ENCODE data around the gene PCK2. TPM values are rescaled to one million over a fixed set of nuclear protein-coding genes. Genes with fewer than 3 reads are reported as not detected.

The PCK2 gene
- total RNA-seq, 1 donor from 2014 or later, result 3.1 TPM

GRCh38 chr14:24143511-24143910 is 49.4 kb downstream of the PCK2 start:
- H3K27ac ChIP-seq (replicated peaks), result no peak overlapping the region
- no peak for DNase-seq
- H3K36me3 ChIP-seq, result peaks cover 29% of the 10 kb centered on the region
- no peak overlapping the region for H3K4me3 ChIP-seq
- intact Hi-C loops (cut with micrococcal nuclease), result no loop called here
- H3K9me3 ChIP-seq (replicated peaks), result no peaks in the 10 kb centered on the region
- H3K27me3 ChIP-seq (ENCODE audit: low read depth), result no peaks in the 10 kb centered on the region
- H3K4me1 ChIP-seq, result peaks cover 70% of the 10 kb centered on the region
- TF ChIP-seq CTCF (IDR thresholded peaks at IDR 0.05; ENCODE audit: borderline replicate concordance), result no peak

GRCh38 chr14:24144451-24144850 is 50.3 kb downstream of the PCK2 start:
- Histone ChIP-seq H3K4me3 (no peak overlapping the region), H3K27me3 (ENCODE audit: low read depth) (no peaks in the 10 kb centered on the region), H3K27ac (replicated peaks) (no peak overlapping the region), H3K36me3 (peaks cover 29% of the 10 kb centered on the region), H3K9me3 (replicated peaks) (no peaks in the 10 kb centered on the region), H3K4me1 (peaks cover 72% of the 10 kb centered on the region)
- intact Hi-C loops (cut with micrococcal nuclease), result no loop called here
- DNase-seq, result no peak
- TF ChIP-seq CTCF (IDR thresholded peaks at IDR 0.05; ENCODE audit: borderline replicate concordance), result no peak

GRCh38 chr14:24145219-24145618 is 51.1 kb downstream of the PCK2 start:
- H3K27me3 ChIP-seq (ENCODE audit: low read depth), result no peaks in the 10 kb centered on the region
- H3K4me1 ChIP-seq, result peaks cover 72% of the 10 kb centered on the region
- H3K27ac ChIP-seq (replicated peaks), result peak overlapping the region; percentile 98
- H3K36me3 ChIP-seq, result peaks cover 32% of the 10 kb centered on the region
- no peak for TF ChIP-seq CTCF (IDR thresholded peaks at IDR 0.05; ENCODE audit: borderline replicate concordance)
- peak overlapping the region; percentile 99 for H3K4me3 ChIP-seq
- intact Hi-C loops (cut with micrococcal nuclease), result no loop called here
- DNase-seq, result no peak
- no peaks in the 10 kb centered on the region for H3K9me3 ChIP-seq (replicated peaks)

- DNase-seq, result no peak
- peaks cover 66% of the 10 kb centered on the region for H3K4me1 ChIP-seq
- peak overlapping the region; percentile 99 for H3K4me3 ChIP-seq
- TF ChIP-seq CTCF (IDR thresholded peaks at IDR 0.05; ENCODE audit: borderline replicate concordance), result no peak
- intact Hi-C loops (cut with micrococcal nuclease), result no loop called here
- H3K27ac ChIP-seq (replicated peaks), result peak overlapping the region; percentile 98
- no peaks in the 10 kb centered on the region for H3K27me3 ChIP-seq (ENCODE audit: low read depth)
- H3K9me3 ChIP-seq (replicated peaks), result no peaks in the 10 kb centered on the region
- H3K36me3 ChIP-seq, result peaks cover 38% of the 10 kb centered on the region
These were observed 51.8 kb downstream of the PCK2 start for GRCh38 chr14:24145690-24146452.

GRCh38 chr14:24146453-24146977 is 52.4 kb downstream of the PCK2 start, which contains the start of gene PSME2:
Gene PSME2, minus strand, starts transcription at chr14:24146610. Its CDS starts 29 bp downstream, at chr14:24146581.
- TF ChIP-seq CTCF (IDR thresholded peaks at IDR 0.05; ENCODE audit: borderline replicate concordance), result no peak
- Histone ChIP-seq H3K27me3 (ENCODE audit: low read depth) (no peaks in the 10 kb centered on the region), H3K4me3 (peak within 1 kb of the TSS; percentile 99), H3K36me3 (peaks cover 45% of the 10 kb centered on the region), H3K27ac (replicated peaks) (peak within 1 kb of the TSS; percentile 98), H3K4me1 (peaks cover 61% of the 10 kb centered on the region), H3K9me3 (replicated peaks) (no peaks in the 10 kb centered on the region)
- DNase-seq, result peak; percentile 93
- intact Hi-C loops (cut with micrococcal nuclease), result no loop called here

All from left ventricle myocardium inferior (tissue), 1 donor.